WTC11 (cell line): ENCODE data around the gene IL25. TPM values are rescaled to one million over a fixed set of nuclear protein-coding genes. Genes with fewer than 3 reads are reported as not detected.
"Not testable (repeated sequence)": the region's sequence is repeated elsewhere in the genome, so short reads cannot be mapped to it uniquely, and the experiment has no call there.

Source experiments
- ATAC-seq: fragments of 200-7000 bp; cut with Tn5 transposase; 2 replicates; pipeline ENCODE4 v1.10.0; 2021; ENCODE audit warnings: mild to moderate bottlenecking, moderate library complexity
- CTCF ChIA-PET: fragments of 300-600 bp; sonication (Branson Sonifier 250); formaldehyde crosslinking; loops from one replicate; lab custom pipeline; 2021; ENCODE audit warnings: antibody characterized with exemption; lab: Charles Lee
- POLR2A ChIA-PET: fragments of 350-600 bp; sonication (Branson Sonifier 250); formaldehyde crosslinking; loops from one replicate; lab custom pipeline; 2021; ENCODE audit warnings: antibody characterized with exemption; lab: Charles Lee
- DNase-seq: peaks from one replicate; pipeline ENCODE4 v3.0.0; 2021; ENCODE audit warnings: low spot score
- H3K27ac Mint-ChIP-seq: 2 replicates; pipeline ENCODE4 v1.8.0; 2021; ENCODE audit warnings: mixed read lengths
- H3K27me3 Mint-ChIP-seq: 2 replicates; pipeline ENCODE4 v1.8.0; 2021; ENCODE audit warnings: low read depth, mild to moderate bottlenecking, moderate library complexity, mixed read lengths
- H3K36me3 Mint-ChIP-seq: 2 replicates; pipeline ENCODE4 v1.8.0; 2021; ENCODE audit warnings: mixed read lengths
- H3K4me1 Mint-ChIP-seq: 2 replicates; pipeline ENCODE4 v1.8.0; 2022; ENCODE audit warnings: mixed read lengths
- H3K4me3 Mint-ChIP-seq: 2 replicates; pipeline ENCODE4 v1.8.0; 2021; ENCODE audit warnings: mild to moderate bottlenecking, moderate library complexity, mixed read lengths
- H3K9me3 Mint-ChIP-seq: 2 replicates; pipeline ENCODE4 v1.8.0; 2021; ENCODE audit warnings: mixed read lengths
- CBFB ChIP-seq: sonication (generic); formaldehyde crosslinking; IDR thresholded peaks from 2 replicates; pipeline ENCODE4 v1.8.1; 2022; ENCODE audit warnings: mild to moderate bottlenecking, low read depth, missing genetic modification reagents
- CREB1 ChIP-seq: sonication (generic); formaldehyde crosslinking; IDR thresholded peaks from 2 replicates; pipeline ENCODE4 v1.8.0; 2023; ENCODE audit warnings: mild to moderate bottlenecking, missing genetic modification reagents
- ELF4 ChIP-seq: sonication (generic); formaldehyde crosslinking; IDR thresholded peaks from 2 replicates; pipeline ENCODE4 v1.8.1; 2022; ENCODE audit warnings: low read depth, mild to moderate bottlenecking, moderate library complexity, missing genetic modification reagents
- FOXJ3 ChIP-seq: sonication (generic); formaldehyde crosslinking; IDR thresholded peaks from 2 replicates; pipeline ENCODE4 v1.9.0; 2021; ENCODE audit warnings: missing genetic modification reagents, mild to moderate bottlenecking, borderline replicate concordance
- GABPB1 ChIP-seq: sonication (generic); formaldehyde crosslinking; IDR thresholded peaks from 2 replicates; pipeline ENCODE4 v1.8.1; 2023; ENCODE audit warnings: mild to moderate bottlenecking, missing genetic modification reagents
- GTF2I ChIP-seq: fragments of 250-450 bp; sonication (Bioruptor Pico); conservative IDR thresholded peaks from 2 replicates; pipeline ENCODE4 v1.4.0; 2021; ENCODE audit warnings: mild to moderate bottlenecking
- JAZF1 ChIP-seq: fragments of 250-450 bp; sonication (Bioruptor Pico); IDR thresholded peaks from 2 replicates; pipeline ENCODE4 v1.9.0; 2021; ENCODE audit warnings: moderate library complexity, mild to moderate bottlenecking, inconsistent platforms
- NFE2L1 ChIP-seq: sonication (generic); formaldehyde crosslinking; IDR thresholded peaks from 2 replicates; pipeline ENCODE4 v1.8.1; 2023; ENCODE audit warnings: missing genetic modification reagents
- NR3C1 ChIP-seq: sonication (generic); formaldehyde crosslinking; conservative IDR thresholded peaks from 2 replicates; pipeline ENCODE4 v1.8.1; 2023; ENCODE audit warnings: low read depth, mild to moderate bottlenecking, missing genetic modification reagents
- PRRX2 ChIP-seq: fragments of 250-450 bp; sonication (Bioruptor Pico); IDR thresholded peaks from 2 replicates; pipeline ENCODE4 v1.8.0; 2021; ENCODE audit warnings: mild to moderate bottlenecking
- TP53 ChIP-seq: sonication (generic); formaldehyde crosslinking; IDR thresholded peaks from 2 replicates; pipeline ENCODE4 v1.8.1; 2023; ENCODE audit warnings: mild to moderate bottlenecking, missing genetic modification reagents
- ZBTB21 ChIP-seq: sonication (generic); formaldehyde crosslinking; IDR thresholded peaks from 2 replicates; pipeline ENCODE4 v1.8.1; 2023; ENCODE audit warnings: mild to moderate bottlenecking, missing genetic modification reagents, borderline replicate concordance
- ZNF219 ChIP-seq: sonication (generic); formaldehyde crosslinking; IDR thresholded peaks from 2 replicates; pipeline ENCODE4 v1.8.0; 2023; ENCODE audit warnings: missing genetic modification reagents, mild to moderate bottlenecking, borderline replicate concordance
- ZNF396 ChIP-seq: fragments of 250-450 bp; sonication (Bioruptor Pico); IDR thresholded peaks from 2 replicates; pipeline ENCODE4 v1.8.0; 2021; ENCODE audit warnings: mild to moderate bottlenecking, moderate library complexity, borderline replicate concordance
- total RNA-seq: library from RNA; stranded (reverse); gene quantifications from 3 replicates; pipeline ENCODE4 v1.2.3, GENCODE V29; 2021
- TF ChIP-seq, protein P1 (sequence below): sonication (generic); formaldehyde crosslinking; IDR thresholded peaks from 2 replicates; pipeline ENCODE4 v1.8.1; 2023; ENCODE audit warnings: mild to moderate bottlenecking, missing genetic modification reagents, moderate library complexity
- TF ChIP-seq, protein P2 (sequence below): sonication (generic); formaldehyde crosslinking; IDR thresholded peaks from 2 replicates; pipeline ENCODE4 v1.8.0; 2022; ENCODE audit warnings: mild to moderate bottlenecking, missing genetic modification reagents
- TF ChIP-seq, protein P3 (sequence below): fragments of 250-450 bp; sonication (Bioruptor Pico); IDR thresholded peaks from 2 replicates; pipeline ENCODE4 v1.9.0; 2021; ENCODE audit warnings: mild to moderate bottlenecking
- TF ChIP-seq, protein P4 (sequence below): sonication (generic); formaldehyde crosslinking; IDR thresholded peaks from 2 replicates; pipeline ENCODE4 v1.8.1; 2023; ENCODE audit warnings: mild to moderate bottlenecking, missing genetic modification reagents, borderline replicate concordance

Gene IL25
- total RNA-seq, 1 experiment from 2014 or later: 0.24 TPM

DNA sequence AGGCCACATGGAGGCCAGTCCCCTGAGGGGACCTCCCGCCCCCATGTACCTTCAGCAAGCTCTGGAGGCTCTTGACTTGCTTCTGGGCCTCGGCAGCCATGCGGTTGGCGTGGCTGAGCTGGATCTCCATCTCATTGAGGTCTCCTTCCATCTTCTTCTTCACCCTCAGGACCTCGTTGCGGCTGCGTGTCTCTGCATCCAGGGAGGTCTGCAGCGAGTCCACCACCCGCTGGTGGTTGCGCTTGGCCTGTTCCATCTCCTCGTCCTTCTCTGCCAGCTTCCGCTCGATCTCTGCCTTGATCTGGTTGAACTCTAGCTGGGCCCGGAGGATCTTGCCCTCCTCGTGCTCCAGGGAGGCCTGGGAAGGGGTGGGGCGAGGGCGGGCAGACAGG is 13.7 kb downstream of the IL25 start:
- POLR2A ChIA-PET, H3K4me3 Mint-ChIP-seq: not testable (repeated sequence)
- CTCF ChIA-PET: interaction anchor here (1.0 to 2.2 kb wide), 3 partner anchors 17 to 70 kb away, joined by 3 to 14 read pairs (median 4); no protein-coding TSS in a partner anchor

DNA sequence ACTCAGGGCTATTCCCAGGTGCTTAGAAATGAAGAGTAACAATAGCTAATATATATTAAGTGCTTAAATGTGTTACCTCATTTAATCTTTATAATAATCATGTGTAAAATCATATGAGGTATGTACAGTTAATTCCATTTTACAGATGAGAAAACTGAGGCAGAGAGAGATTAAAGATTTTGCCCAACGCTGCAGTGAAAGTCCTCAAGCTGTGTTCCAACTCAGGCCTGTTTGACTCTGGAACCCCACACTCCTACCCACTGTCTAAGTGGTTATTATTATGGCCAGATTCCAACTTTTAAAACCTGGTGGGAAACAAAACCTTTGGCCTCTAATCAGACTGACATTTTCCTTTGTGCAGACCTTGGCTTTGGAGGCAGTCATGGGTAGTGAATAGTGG is 14.4 kb downstream of the IL25 start:
- ATAC-seq: no peak
- no peak for DNase-seq
- Mint-ChIP-seq H3K27ac (no peak overlapping the region), H3K36me3 (no peaks in the 10 kb centered on the region), H3K4me1 (peaks cover 11% of the 10 kb centered on the region), H3K9me3 (no peaks in the 10 kb centered on the region), H3K27me3 (peaks cover 34% of the 10 kb centered on the region), H3K4me3 (no peak overlapping the region)
- CTCF ChIA-PET: interaction anchor here (0.9 to 3.7 kb wide), 4 partner anchors 8 to 70 kb away, joined by 5 to 27 read pairs (median 10); no protein-coding TSS in a partner anchor
- POLR2A ChIA-PET: no interaction called here
- TF ChIP-seq GABPB1 (CRISPR knock-in tag): no peak
- no peak for TF ChIP-seq ZBTB21 (CRISPR knock-in tag)

More for the DNA sequence above, 13.7 kb downstream of the IL25 start:
- H3K27ac Mint-ChIP-seq, ATAC-seq, DNase-seq, H3K9me3 Mint-ChIP-seq, H3K36me3 Mint-ChIP-seq: not testable (repeated sequence)
- H3K4me1 Mint-ChIP-seq: peaks cover 11% of the 10 kb centered on the region
- H3K27me3 Mint-ChIP-seq: peaks cover 38% of the 10 kb centered on the region

DNA sequence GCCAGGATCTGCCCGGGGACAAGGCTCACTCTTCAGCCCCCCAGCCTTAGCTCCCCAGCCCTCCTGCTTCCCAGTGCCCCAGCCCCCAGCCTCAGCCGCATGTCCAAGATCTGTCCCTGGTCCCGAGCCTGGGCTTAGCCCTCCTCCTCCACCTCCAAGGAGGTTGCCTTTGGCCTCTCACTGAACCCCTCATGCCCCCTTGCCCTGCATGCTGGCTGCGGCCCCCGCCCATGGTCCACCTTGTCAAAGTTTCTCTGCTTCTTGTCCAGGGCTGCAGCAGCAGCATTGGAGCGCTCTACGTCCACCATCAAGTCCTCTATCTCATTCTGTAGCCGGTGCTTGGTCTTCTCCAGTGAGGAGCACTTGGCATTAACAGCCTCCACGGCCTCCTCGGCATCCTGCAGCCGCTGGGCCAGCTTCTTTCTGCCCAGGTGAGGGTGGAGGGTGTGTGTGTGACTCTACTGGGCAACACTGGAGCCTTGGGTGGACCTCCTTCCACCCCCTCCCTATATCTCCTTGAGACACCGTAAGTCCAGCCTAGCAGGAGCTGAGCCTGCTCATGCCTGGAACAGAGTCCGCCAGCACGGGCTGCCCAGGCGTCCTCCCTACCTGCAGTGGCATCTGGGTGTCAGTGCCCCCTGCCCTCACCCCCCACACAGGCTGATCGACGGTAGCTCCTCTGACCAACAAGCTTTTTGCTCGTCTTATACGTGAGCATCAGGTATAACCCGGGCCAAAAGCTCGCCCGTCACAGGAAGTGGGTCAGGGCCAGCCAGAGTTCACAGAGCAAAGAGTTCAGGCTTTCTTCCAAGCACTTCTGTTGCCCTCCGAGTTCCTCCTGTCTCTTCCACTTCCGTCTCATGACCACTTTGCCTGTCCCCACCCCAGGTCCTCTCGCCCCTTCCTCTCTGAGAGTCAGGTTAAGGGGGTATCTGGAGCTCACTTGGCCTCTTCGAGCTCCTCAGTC is 15.6 kb downstream of the IL25 start:
- ChIA-PET CTCF (interaction anchor here (0.5 to 3.7 kb wide), 9 partner anchors 9 to 907 kb away, joined by 3 to 27 read pairs (median 5); partner anchors contain the start of gene CMTM5), POLR2A (no interaction called here)
- TF ChIP-seq GTF2I (no peak), ELF4 (CRISPR knock-in tag) (no peak), ZNF219 (CRISPR knock-in tag) (no peak), NR3C1 (CRISPR knock-in tag) (no peak), JAZF1 (no peak), CBFB (CRISPR knock-in tag) (no peak), ZNF396 (CRISPR knock-in tag) (no peak), CREB1 (CRISPR knock-in tag) (no peak), FOXJ3 (no peak), PRRX2 (CRISPR knock-in tag) (no peak), NFE2L1 (CRISPR knock-in tag) (no peak), TP53 (CRISPR knock-in tag) (no peak)
- TF ChIP-seq, protein P1, sequence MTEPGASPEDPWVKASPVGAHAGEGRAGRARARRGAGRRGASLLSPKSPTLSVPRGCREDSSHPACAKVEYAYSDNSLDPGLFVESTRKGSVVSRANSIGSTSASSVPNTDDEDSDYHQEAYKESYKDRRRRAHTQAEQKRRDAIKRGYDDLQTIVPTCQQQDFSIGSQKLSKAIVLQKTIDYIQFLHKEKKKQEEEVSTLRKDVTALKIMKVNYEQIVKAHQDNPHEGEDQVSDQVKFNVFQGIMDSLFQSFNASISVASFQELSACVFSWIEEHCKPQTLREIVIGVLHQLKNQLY (CRISPR knock-in tag): no peak
- TF ChIP-seq, protein P2, sequence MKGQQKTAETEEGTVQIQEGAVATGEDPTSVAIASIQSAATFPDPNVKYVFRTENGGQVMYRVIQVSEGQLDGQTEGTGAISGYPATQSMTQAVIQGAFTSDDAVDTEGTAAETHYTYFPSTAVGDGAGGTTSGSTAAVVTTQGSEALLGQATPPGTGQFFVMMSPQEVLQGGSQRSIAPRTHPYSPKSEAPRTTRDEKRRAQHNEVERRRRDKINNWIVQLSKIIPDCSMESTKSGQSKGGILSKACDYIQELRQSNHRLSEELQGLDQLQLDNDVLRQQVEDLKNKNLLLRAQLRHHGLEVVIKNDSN: no peak
- TF ChIP-seq, protein P3, sequence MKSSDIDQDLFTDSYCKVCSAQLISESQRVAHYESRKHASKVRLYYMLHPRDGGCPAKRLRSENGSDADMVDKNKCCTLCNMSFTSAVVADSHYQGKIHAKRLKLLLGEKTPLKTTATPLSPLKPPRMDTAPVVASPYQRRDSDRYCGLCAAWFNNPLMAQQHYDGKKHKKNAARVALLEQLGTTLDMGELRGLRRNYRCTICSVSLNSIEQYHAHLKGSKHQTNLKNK (CRISPR knock-in tag): no peak
- TF ChIP-seq, protein P4, sequence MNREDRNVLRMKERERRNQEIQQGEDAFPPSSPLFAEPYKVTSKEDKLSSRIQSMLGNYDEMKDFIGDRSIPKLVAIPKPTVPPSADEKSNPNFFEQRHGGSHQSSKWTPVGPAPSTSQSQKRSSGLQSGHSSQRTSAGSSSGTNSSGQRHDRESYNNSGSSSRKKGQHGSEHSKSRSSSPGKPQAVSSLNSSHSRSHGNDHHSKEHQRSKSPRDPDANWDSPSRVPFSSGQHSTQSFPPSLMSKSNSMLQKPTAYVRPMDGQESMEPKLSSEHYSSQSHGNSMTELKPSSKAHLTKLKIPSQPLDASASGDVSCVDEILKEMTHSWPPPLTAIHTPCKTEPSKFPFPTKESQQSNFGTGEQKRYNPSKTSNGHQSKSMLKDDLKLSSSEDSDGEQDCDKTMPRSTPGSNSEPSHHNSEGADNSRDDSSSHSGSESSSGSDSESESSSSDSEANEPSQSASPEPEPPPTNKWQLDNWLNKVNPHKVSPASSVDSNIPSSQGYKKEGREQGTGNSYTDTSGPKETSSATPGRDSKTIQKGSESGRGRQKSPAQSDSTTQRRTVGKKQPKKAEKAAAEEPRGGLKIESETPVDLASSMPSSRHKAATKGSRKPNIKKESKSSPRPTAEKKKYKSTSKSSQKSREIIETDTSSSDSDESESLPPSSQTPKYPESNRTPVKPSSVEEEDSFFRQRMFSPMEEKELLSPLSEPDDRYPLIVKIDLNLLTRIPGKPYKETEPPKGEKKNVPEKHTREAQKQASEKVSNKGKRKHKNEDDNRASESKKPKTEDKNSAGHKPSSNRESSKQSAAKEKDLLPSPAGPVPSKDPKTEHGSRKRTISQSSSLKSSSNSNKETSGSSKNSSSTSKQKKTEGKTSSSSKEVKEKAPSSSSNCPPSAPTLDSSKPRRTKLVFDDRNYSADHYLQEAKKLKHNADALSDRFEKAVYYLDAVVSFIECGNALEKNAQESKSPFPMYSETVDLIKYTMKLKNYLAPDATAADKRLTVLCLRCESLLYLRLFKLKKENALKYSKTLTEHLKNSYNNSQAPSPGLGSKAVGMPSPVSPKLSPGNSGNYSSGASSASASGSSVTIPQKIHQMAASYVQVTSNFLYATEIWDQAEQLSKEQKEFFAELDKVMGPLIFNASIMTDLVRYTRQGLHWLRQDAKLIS (CRISPR knock-in tag): no peak
- no peak overlapping the region for H3K27ac Mint-ChIP-seq
- H3K9me3 Mint-ChIP-seq: no peaks in the 10 kb centered on the region
- peaks cover 26% of the 10 kb centered on the region for H3K27me3 Mint-ChIP-seq
- ATAC-seq (no peak), DNase-seq (no peak)
- no peak overlapping the region for H3K4me3 Mint-ChIP-seq
- H3K4me1 Mint-ChIP-seq: peaks cover 17% of the 10 kb centered on the region
- no peaks in the 10 kb centered on the region for H3K36me3 Mint-ChIP-seq
